Posterior vena cava (tissue), 2 donors: Measurements from ENCODE around the gene LBHD1. TPM values are rescaled to one million over a fixed set of nuclear protein-coding genes. Genes with fewer than 3 reads are reported as not detected.
"Not testable (repeated sequence)": the region's sequence is repeated elsewhere in the genome, so short reads cannot be mapped to it uniquely, and the experiment has no call there.

Experiments used
- DNase-seq: peaks from one replicate; pipeline ENCODE4 v3.0.0-alpha.2; 2020; ENCODE audit warnings: low spot score
- intact Hi-C, 2 donors: fragments of 100-400 bp; cut with DNase I; formaldehyde crosslinking; loops; one replicate each; pipeline versions ENCODE4 v1.14.1 to v1.14.2; 2022 to 2023
- total RNA-seq, 2 donors: library from RNA; stranded (reverse); fragmentation: NEBNext Ultra II Directional; extraction: Animal tissue kit (Norgen Biotek cat#: 25700); gene quantifications; one replicate each; pipeline ENCODE4 v1.2.1, GENCODE V29; 2021
- donor health status: DM: yes; HTN: yes; CAD: no.
- donor health status: DM: yes; HTN: yes; CAD: no.

LBHD1 gene
- total RNA-seq, 2 donors from 2014 or later: 3.7 to 5.1 TPM

DNA sequence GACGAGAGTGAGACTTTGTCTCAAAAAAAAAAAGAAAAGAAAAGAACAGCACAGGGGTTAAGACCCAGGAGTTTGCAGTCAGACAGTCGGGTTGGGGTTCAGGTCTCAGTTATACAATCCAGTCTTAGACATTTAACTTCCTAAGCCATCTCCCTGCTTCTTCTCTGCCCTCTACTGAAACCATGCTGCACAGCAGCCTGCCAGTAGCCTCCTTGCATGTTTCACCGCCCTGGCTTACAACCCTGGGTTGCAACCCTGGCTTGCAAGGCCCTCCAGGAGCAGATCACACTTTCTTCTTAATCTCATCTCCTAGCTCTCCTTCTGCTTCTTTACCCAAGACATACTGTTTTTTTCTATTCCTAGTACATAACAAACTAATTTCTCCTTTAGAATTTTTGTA is 44.4 kb downstream of the LBHD1 start:
- intact Hi-C loops: no loop called here

DNA sequence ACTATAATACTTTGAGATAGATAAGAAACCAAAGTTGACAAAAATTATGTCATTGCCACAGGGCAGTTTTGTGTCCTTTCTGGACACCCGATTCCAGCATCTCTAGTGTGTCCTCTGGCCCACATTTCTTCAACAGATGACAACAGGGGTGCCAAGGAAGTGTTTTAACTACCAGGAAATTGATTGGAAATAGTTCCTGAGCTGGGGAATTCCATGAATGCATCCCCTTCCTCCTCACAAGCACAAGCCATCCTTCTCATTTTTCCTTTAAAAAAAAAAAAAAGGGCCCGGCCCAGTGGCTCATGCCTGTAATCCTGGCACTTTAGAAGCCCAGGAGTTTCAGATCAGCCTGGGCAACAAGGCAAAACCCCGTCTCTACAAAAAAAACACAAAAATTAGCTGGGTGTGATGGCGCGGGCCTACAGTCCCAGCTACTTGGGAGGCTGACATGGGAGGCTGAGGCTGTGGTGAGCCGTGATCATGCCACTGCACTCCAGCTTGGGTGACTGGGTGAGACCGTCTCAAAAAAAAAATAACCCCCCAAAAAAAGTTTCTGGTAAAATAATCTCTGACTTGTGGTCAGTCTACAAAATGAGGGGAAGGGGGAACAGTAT is 49.5 kb downstream of the LBHD1 start:
- DNase-seq: no peak
- intact Hi-C loops: no loop called here

More for the DNA sequence above, 44.4 kb downstream of the LBHD1 start:
- no peak for DNase-seq

GRCh38 chr11:62621567-62622470 is 50.2 kb downstream of the LBHD1 start, which contains the start of gene B3GAT3:
TSS of gene B3GAT3 (minus strand) at chr11:62621986. CDS start at chr11:62621947, 39 bp downstream.
- peak; percentile 100 for DNase-seq
- intact Hi-C loops: no loop called here

GRCh38 chr11:62621027-62621566 is 51.0 kb downstream of the LBHD1 start:
- intact Hi-C loops: no loop called here
- DNase-seq: no peak

DNA sequence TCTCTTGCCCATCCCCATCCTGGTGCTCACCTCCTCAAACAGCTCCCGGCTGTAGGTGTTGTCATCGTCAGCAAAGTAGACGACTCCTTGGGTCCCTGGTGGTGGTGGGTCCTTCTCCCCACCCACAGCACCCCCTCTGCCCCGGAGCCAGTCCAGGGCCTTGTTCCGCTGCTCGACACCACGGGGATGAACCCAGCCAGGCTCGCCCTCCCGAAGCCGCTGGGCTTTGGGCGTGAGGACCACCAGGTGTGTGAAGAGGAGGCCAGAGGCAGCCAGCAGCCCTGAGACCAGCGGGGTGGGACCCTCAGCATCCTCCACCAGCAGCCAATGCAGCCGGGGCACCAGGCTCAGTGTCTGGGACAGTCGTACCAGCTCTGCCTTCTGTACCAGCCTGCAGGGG is 55.1 kb downstream of the LBHD1 start:
- intact Hi-C loops, DNase-seq: not testable (repeated sequence)

DNA sequence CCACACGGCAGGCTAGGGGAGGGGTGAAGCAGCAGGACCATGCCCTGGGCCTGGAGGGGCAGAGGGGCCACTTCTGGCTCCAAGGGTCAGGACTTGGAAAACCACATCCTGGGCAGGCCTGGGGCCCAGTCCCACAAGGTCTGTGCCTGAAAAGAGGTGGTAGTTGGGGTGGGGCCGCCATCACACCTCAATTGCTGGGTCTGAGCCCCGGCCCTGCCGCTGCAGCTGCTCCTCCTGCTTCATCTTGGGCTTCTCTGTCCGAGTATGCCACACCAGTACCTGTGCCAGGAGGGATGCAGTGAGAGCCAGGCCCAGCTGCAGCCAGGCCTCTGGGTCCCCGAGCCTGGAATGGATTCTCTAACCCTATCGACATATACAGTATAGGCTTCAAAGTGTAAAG is 56.5 kb downstream of the LBHD1 start:
- intact Hi-C loops: no loop called here
- DNase-seq: no peak

DNA sequence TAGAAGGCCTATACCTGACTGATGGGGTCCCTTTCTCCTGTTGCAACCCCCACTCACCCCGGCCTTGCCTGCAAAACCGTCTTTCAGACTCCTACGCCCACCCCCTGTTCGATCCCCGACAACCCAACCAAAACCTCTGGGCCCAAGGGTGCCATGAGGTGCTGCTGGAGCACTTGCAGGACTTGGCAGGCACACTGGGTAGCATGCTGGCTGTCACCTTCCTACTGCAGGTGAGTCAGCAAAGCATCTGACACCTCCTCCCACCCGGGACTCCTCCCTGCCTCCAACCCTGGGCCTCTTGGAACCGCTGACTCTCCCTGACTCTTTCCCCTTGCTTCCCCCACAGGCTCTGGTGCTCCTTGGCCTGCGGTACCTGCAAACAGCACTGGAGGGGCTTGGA is 57.8 kb downstream of the LBHD1 start:
- intact Hi-C loops: no loop called here

GRCh38 chr11:62613291-62613778 is 58.7 kb downstream of the LBHD1 start:
- peak; percentile 82 for DNase-seq
- intact Hi-C loops: no loop called here

More for the DNA sequence above, 57.8 kb downstream of the LBHD1 start:
- no peak for DNase-seq

Other genes with a start within 250 kb of the LBHD1 start
- 100 to 1,000 TPM; 938 to 955 TPM for gene AHNAK, start 125.5 kb downstream of the LBHD1 start, total RNA-seq
- gene EEF1G, start 98.4 kb downstream of the LBHD1 start, total RNA-seq: 100 to 1,000 TPM; 706 to 749 TPM
- 10 to 100 TPM; 10.7 to 14.1 TPM for gene TUT1, start 80.7 kb downstream of the LBHD1 start, total RNA-seq
- 10 to 100 TPM; 56.5 to 67.2 TPM for gene MTA2, start 70.4 kb downstream of the LBHD1 start, total RNA-seq
- gene EML3, start 59.5 kb downstream of the LBHD1 start, total RNA-seq: 10 to 100 TPM; 58.7 to 63.8 TPM
- gene ROM1, start 59.0 kb downstream of the LBHD1 start, total RNA-seq: 1 to 10 TPM; 7.1 to 9.7 TPM
- gene B3GAT3, start 50.3 kb downstream of the LBHD1 start, total RNA-seq: 10 to 100 TPM; 23.7 to 26.6 TPM
- gene GANAB, start 25.7 kb downstream of the LBHD1 start, total RNA-seq: 100 to 1,000 TPM; 206 to 240 TPM
- 10 to 100 TPM; 10.6 to 10.9 TPM for gene INTS5, start 19.0 kb downstream of the LBHD1 start, total RNA-seq
- gene C11orf98, start 7.1 kb downstream of the LBHD1 start, total RNA-seq: 10 to 100 TPM; 27.4 to 35.9 TPM
- 10 to 100 TPM in 1 of 2 donors, 1 to 10 TPM in 1; 8.5 to 10.5 TPM for gene CSKMT, start 7.0 kb downstream of the LBHD1 start, total RNA-seq
- 1 to 10 TPM; 3.6 to 3.7 TPM for gene UQCC3, start 594 bp downstream of the LBHD1 start, total RNA-seq
- 10 to 100 TPM; 74.8 to 76.1 TPM for gene UBXN1, start 6.8 kb upstream of the LBHD1 start, total RNA-seq
- gene LRRN4CL, start 17.3 kb upstream of the LBHD1 start, total RNA-seq: 10 to 100 TPM; 13.9 to 14.8 TPM
- gene BSCL2, start 35.2 kb upstream of the LBHD1 start, total RNA-seq: 10 to 100 TPM; 30.6 to 54.8 TPM
- not detected for gene GNG3, start 35.4 kb upstream of the LBHD1 start, total RNA-seq
- gene HNRNPUL2, start 55.2 kb upstream of the LBHD1 start, total RNA-seq: 10 to 100 TPM; 45.5 to 45.9 TPM
- 10 to 100 TPM; 19.0 to 20.6 TPM for gene TTC9C, start 56.2 kb upstream of the LBHD1 start, total RNA-seq
- 10 to 100 TPM in 1 of 2 donors, 1 to 10 TPM in 1; 6.2 to 12.3 TPM for gene ZBTB3, start 81.9 kb upstream of the LBHD1 start, total RNA-seq
- gene POLR2G, start 89.3 kb upstream of the LBHD1 start, total RNA-seq: 10 to 100 TPM; 39.7 to 50.9 TPM
- 10 to 100 TPM; 11.3 to 12.9 TPM for gene TAF6L, start 99.1 kb upstream of the LBHD1 start, total RNA-seq
- 10 to 100 TPM; 23.7 to 33.0 TPM for gene TMEM179B, start 115.1 kb upstream of the LBHD1 start, total RNA-seq
- 1 to 10 TPM; 8.9 to 10.0 TPM for gene TMEM223, start 119.7 kb upstream of the LBHD1 start, total RNA-seq
- gene NXF1, start 133.2 kb upstream of the LBHD1 start, total RNA-seq: 10 to 100 TPM; 53.0 to 58.1 TPM
- gene STX5, start 159.8 kb upstream of the LBHD1 start, total RNA-seq: 10 to 100 TPM; 32.8 to 34.0 TPM
- gene TEX54, start 160.6 kb upstream of the LBHD1 start, total RNA-seq: not detected
- 10 to 100 TPM; 38.5 to 45.6 TPM for gene WDR74, start 167.3 kb upstream of the LBHD1 start, total RNA-seq
- 100 to 1,000 TPM in 1 of 2 donors, 10 to 100 TPM in 1; 89.4 to 114 TPM for gene SLC3A2, start 208.6 kb upstream of the LBHD1 start, total RNA-seq
- gene CHRM1, start 249.1 kb upstream of the LBHD1 start, total RNA-seq: not detected